Left lung (tissue), 10 donors: ENCODE data around the gene FAR2. TPM values are rescaled to one million over a fixed set of nuclear protein-coding genes. Genes with fewer than 3 reads are reported as not detected.

ENCODE experiments used
- ATAC-seq: fragments of 200-7000 bp; cut with Tn5 transposase; one replicate; pipeline ENCODE4 v1.9.1; 2020; ENCODE audit warnings: moderate library complexity
- DNase-seq, 4 donors: peaks; one replicate each; pipeline ENCODE4 v3.0.0-alpha.2; 2013 to 2020
- H3K27ac ChIP-seq, 2 donors: fragments of 200-600 bp; sonication (generic) in 1 of 2; one replicate each; pipeline versions ENCODE4 v1.5.0 to v1.8.0; 2020 to 2021
- H3K27me3 ChIP-seq, 2 donors: fragments of 200-600 bp; sonication (generic) in 1 of 2; one replicate each; pipeline versions ENCODE4 v1.5.0 to v1.8.0; 2020 to 2021
- H3K36me3 ChIP-seq, 2 donors: fragments of 200-600 bp; sonication (generic) in 1 of 2; one replicate each; pipeline versions ENCODE4 v1.5.0 to v1.8.0; 2020 to 2021
- H3K4me1 ChIP-seq, 2 donors: fragments of 200-600 bp; one replicate each; pipeline ENCODE4 v1.8.0; 2021
- H3K4me3 ChIP-seq, 2 donors: fragments of 200-600 bp; sonication (generic) in 1 of 2; one replicate each; pipeline versions ENCODE4 v1.5.0 to v1.8.0; 2020 to 2021; ENCODE audit warnings: mild to moderate bottlenecking in 1 of 2
- H3K9me3 ChIP-seq, 2 donors: fragments of 200-600 bp; sonication (generic) in 1 of 2; one replicate each; pipeline versions ENCODE4 v1.5.0 to v1.8.0; 2020 to 2021
- CTCF ChIP-seq, 2 donors: fragments of 200-600 bp; sonication (generic) in 1 of 2; IDR thresholded peaks; one replicate each; pipeline versions ENCODE4 v1.5.0 to v1.8.0; 2021; ENCODE audit warnings: antibody characterized with exemption in 2 of 2
- intact Hi-C, 2 donors: fragments of 100-400 bp; cut with DNase I; formaldehyde crosslinking; loops; one replicate each; pipeline versions ENCODE4 v1.11.2 to v1.14.2; 2022
- polyA plus RNA-seq, 6 donors: library from polyadenylated mRNA; unstranded; fragments of 120-200 nt; gene quantifications; one replicate each; pipeline ENCODE4 v1.2.1, GENCODE V29; 2013; ENCODE audit not compliant: insufficient read length in 6 of 6
- total RNA-seq, 2 donors: library from RNA; stranded (reverse); fragmentation: NEBNext Ultra II Directional; extraction: Animal tissue kit (Norgen Biotek cat#: 25700); gene quantifications; one replicate each; pipeline ENCODE4 v1.2.1, GENCODE V29; 2021
- donor health status: DM: no; HTN: yes; CAD: no.
- donor health status: DM: no; HTN: no; CAD: no.

The FAR2 gene
- total and polyA plus RNA-seq, 8 donors = 6.6 to 17.4 (median 9.0) TPM

- TF ChIP-seq CTCF (IDR thresholded peaks at IDR 0.05) = no peak
- Histone ChIP-seq H3K4me1 (no peaks in the 10 kb centered on the region), H3K27ac (no peak overlapping the region), H3K9me3 (no peaks in the 10 kb centered on the region), H3K36me3 (no peaks in the 10 kb centered on the region), H3K4me3 (no peak overlapping the region), H3K27me3 (no peaks in the 10 kb centered on the region)
- ATAC-seq (no peak), DNase-seq (no peak)
- intact Hi-C loops = no loop called here
Measured at GRCh38 chr12:29198901-29199300, 49.8 kb downstream of the FAR2 start.

- Histone ChIP-seq H3K36me3 (no peaks in the 10 kb centered on the region), H3K4me3 (no peak overlapping the region), H3K27me3 (no peaks in the 10 kb centered on the region), H3K27ac (no peak overlapping the region), H3K4me1 (no peaks in the 10 kb centered on the region), H3K9me3 (no peaks in the 10 kb centered on the region)
- no peak for ATAC-seq
- no peak for TF ChIP-seq CTCF (IDR thresholded peaks at IDR 0.05)
- no peak for DNase-seq
- intact Hi-C loops = no loop called here
Measured at GRCh38 chr12:29200586-29200985, 51.5 kb downstream of the FAR2 start.

GRCh38 chr12:29201296-29201695, 52.2 kb downstream of the FAR2 start:
- intact Hi-C loops = no loop called here
- ATAC-seq = no peak
- DNase-seq = no peak

GRCh38 chr12:29201746-29202145, 52.7 kb downstream of the FAR2 start:
- Histone ChIP-seq H3K27me3 (no peaks in the 10 kb centered on the region), H3K27ac (no peak overlapping the region), H3K36me3 (no peaks in the 10 kb centered on the region), H3K4me3 (no peak overlapping the region), H3K4me1 (peaks cover 0 to 6% of the 10 kb centered on the region in 2 donors), H3K9me3 (no peaks in the 10 kb centered on the region)
- intact Hi-C loops = no loop called here
- ATAC-seq (no peak), DNase-seq (no peak)
- no peak for TF ChIP-seq CTCF (IDR thresholded peaks at IDR 0.05)

More at GRCh38 chr12:29201296-29201695, 52.2 kb downstream of the FAR2 start:
- Histone ChIP-seq H3K4me3 (no peak overlapping the region), H3K27ac (no peak overlapping the region), H3K9me3 (no peaks in the 10 kb centered on the region), H3K27me3 (no peaks in the 10 kb centered on the region), H3K4me1 (peaks cover 0 to 1% of the 10 kb centered on the region in 2 donors), H3K36me3 (no peaks in the 10 kb centered on the region)
- no peak for TF ChIP-seq CTCF (IDR thresholded peaks at IDR 0.05)

- intact Hi-C loops = no loop called here
- Histone ChIP-seq H3K36me3 (no peaks in the 10 kb centered on the region), H3K27me3 (no peaks in the 10 kb centered on the region), H3K27ac (peak overlapping the region in 1 of 2 donors; percentile 83), H3K4me3 (no peak overlapping the region), H3K9me3 (no peaks in the 10 kb centered on the region), H3K4me1 (peaks cover 0 to 20% of the 10 kb centered on the region in 2 donors)
- ATAC-seq (no peak), DNase-seq (no peak)
- no peak for TF ChIP-seq CTCF (IDR thresholded peaks at IDR 0.05)
Measured at GRCh38 chr12:29204521-29204920, 55.4 kb downstream of the FAR2 start.
